Smooth muscle cell of the umbilical artery (primary cell): ENCODE data around the gene MEMO1. TPM values are rescaled to one million over a fixed set of nuclear protein-coding genes. Genes with fewer than 3 reads are reported as not detected.

ENCODE experiments used
- total RNA-seq: library from RNA; depleted of rRNA; stranded (reverse); fragments of >200 nt; gene quantifications from 2 replicates; pipeline ENCODE4 v1.2.3, GENCODE V29; 2014

Gene MEMO1
- 30.3 and 47.2 TPM in 2 replicates for total RNA-seq

DNA sequence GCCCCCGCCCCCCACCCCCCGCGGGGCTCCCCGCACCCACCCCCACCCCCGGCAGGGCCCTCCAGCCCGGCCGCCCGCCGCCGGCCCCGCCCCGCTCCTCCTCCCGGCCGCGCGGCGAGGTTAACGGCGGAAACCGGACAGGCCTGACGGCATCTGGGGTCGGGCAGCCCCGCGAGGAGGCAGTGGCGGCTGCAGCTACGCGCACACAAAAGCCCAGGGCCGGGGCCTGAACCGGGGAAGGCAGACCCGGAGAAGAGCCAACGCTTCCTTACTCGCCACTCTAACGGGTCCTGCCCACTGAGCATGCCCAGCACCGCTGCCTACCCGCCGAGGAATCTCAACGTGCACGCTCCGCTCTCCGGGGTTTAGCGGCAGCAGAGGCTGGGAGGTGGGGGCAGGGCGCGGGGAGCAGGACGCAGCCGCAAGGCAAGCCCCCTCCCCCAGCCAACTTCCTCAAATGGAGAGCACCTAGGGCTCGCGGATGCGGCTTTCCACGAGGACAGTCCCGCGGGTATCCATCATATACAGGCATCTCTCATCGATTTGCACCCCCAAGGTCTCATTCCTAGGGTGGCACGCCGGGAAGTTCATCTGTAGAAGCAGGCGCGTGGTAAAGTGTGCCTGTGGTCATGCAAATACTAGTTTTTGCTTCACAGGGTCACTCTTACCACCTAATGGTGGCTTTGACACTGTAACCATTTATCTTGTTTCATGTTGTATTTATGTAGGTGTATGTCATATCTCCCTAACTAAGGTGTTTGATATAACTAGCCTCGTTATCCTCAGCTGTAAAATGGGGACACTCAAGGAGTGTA, at the start of gene MEMO1:
Gene MEMO1, minus strand, starts transcription at position 339 of the 815 bp plus-strand sequence. CDS start 761 bp downstream, outside the sequence.

GRCh38 chr2:32039447-32040219, 28.8 kb upstream of the MEMO1 start, which contains the start of gene DPY30:
Gene DPY30, minus strand, starts transcription at chr2:32039805. Its CDS starts 349 bp downstream, at chr2:32039456.

Other genes starting within 250 kb of the MEMO1 start
- gene DPY30, start 28.8 kb upstream of the MEMO1 start, total RNA-seq, result 65.3 and 66.3 TPM in 2 replicates
- 28.9 and 32.7 TPM in 2 replicates for gene SPAST, start 52.5 kb upstream of the MEMO1 start, total RNA-seq
- 33.4 and 37.1 TPM in 2 replicates for gene SLC30A6, start 154.9 kb upstream of the MEMO1 start, total RNA-seq